KMS-11 (cell line): ENCODE measurements around the gene PLEKHA5.
"Not testable (repeated sequence)": the region's sequence is repeated elsewhere in the genome, so short reads cannot be mapped to it uniquely, and the experiment has no call there.

Experiments
- H2AFZ ChIP-seq: fragments of 200-600 bp; sonication (generic); 2 replicates; pipeline ENCODE4 v1.6.1; 2016; ENCODE audit warnings: antibody characterized with exemption, mixed run types, low read depth
- H3K27ac ChIP-seq: fragments of 200-600 bp; sonication (generic); 2 replicates; pipeline ENCODE4 v1.6.1; 2016; ENCODE audit warnings: mild to moderate bottlenecking, mixed run types
- H3K27me3 ChIP-seq: fragments of 200-600 bp; sonication (generic); 2 replicates; pipeline ENCODE4 v1.6.1; 2017; ENCODE audit warnings: mild to moderate bottlenecking, low read depth, mixed run types, moderate library complexity; ENCODE audit not compliant: insufficient read depth
- H3K36me3 ChIP-seq: fragments of 200-600 bp; sonication (generic); 2 replicates; pipeline ENCODE4 v1.6.1; 2017; ENCODE audit warnings: mild to moderate bottlenecking, mixed run types; ENCODE audit not compliant: insufficient read depth
- H3K4me1 ChIP-seq: fragments of 200-600 bp; sonication (generic); 2 replicates; pipeline ENCODE4 v1.6.1; 2016; ENCODE audit warnings: mild to moderate bottlenecking, low read depth, mixed run types; ENCODE audit not compliant: poor library complexity, severe bottlenecking
- H3K4me2 ChIP-seq: fragments of 200-600 bp; sonication (generic); 2 replicates; pipeline ENCODE4 v1.7.0; 2016; ENCODE audit warnings: mild to moderate bottlenecking, mixed run types
- H3K4me3 ChIP-seq: fragments of 200-600 bp; sonication (generic); IDR thresholded peaks from 2 replicates; pipeline ENCODE4 v1.6.1; 2017; ENCODE audit warnings: low read depth, low read length, mixed read lengths; ENCODE audit not compliant: insufficient read depth
- H3K79me2 ChIP-seq: fragments of 200-600 bp; sonication (generic); 2 replicates; pipeline ENCODE4 v1.6.1; 2016; ENCODE audit warnings: low read depth, mixed run types; ENCODE audit not compliant: insufficient read depth
- H3K9ac ChIP-seq: fragments of 200-600 bp; sonication (generic); 2 replicates; pipeline ENCODE4 v1.6.1; 2016; ENCODE audit warnings: mild to moderate bottlenecking, mixed run types
- H4K20me1 ChIP-seq: fragments of 200-600 bp; sonication (generic); 2 replicates; pipeline ENCODE4 v1.6.1; 2016; ENCODE audit warnings: mild to moderate bottlenecking, mixed run types; ENCODE audit not compliant: insufficient read depth
- CTCF ChIP-seq: fragments of 200-600 bp; sonication (generic); conservative IDR thresholded peaks from 2 replicates; pipeline ENCODE4 v1.6.1; 2017; ENCODE audit warnings: low read depth, mild to moderate bottlenecking, antibody characterized with exemption, low read length, moderate library complexity, mixed read lengths

Gene PLEKHA5

GRCh38 chr12:19323805-19324204, 194.3 kb downstream of the PLEKHA5 start:
- Histone ChIP-seq H3K9ac (no peak overlapping the region), H3K27me3 (no peaks in the 10 kb centered on the region), H4K20me1 (no peaks in the 10 kb centered on the region), H3K27ac (no peak overlapping the region), H3K36me3 (no peaks in the 10 kb centered on the region), H3K4me3 (no peak overlapping the region), H3K4me1 (no peaks in the 10 kb centered on the region), H3K4me2 (no peak overlapping the region), H3K79me2 (no peaks in the 10 kb centered on the region), H2AFZ (no peak overlapping the region)
- TF ChIP-seq CTCF = no peak

- H3K9ac ChIP-seq = no peak overlapping the region
- no peaks in the 10 kb centered on the region for H3K27me3 ChIP-seq
- no peaks in the 10 kb centered on the region for H3K79me2 ChIP-seq
- H3K4me1 ChIP-seq = no peaks in the 10 kb centered on the region
- no peak overlapping the region for H3K4me3 ChIP-seq
- H3K36me3 ChIP-seq = no peaks in the 10 kb centered on the region
- TF ChIP-seq CTCF = no peak
- H3K27ac ChIP-seq = no peak overlapping the region
- no peaks in the 10 kb centered on the region for H4K20me1 ChIP-seq
- no peak overlapping the region for H3K4me2 ChIP-seq
- H2AFZ ChIP-seq = no peak overlapping the region
Measured at GRCh38 chr12:19326102-19326501, 196.6 kb downstream of the PLEKHA5 start.

DNA sequence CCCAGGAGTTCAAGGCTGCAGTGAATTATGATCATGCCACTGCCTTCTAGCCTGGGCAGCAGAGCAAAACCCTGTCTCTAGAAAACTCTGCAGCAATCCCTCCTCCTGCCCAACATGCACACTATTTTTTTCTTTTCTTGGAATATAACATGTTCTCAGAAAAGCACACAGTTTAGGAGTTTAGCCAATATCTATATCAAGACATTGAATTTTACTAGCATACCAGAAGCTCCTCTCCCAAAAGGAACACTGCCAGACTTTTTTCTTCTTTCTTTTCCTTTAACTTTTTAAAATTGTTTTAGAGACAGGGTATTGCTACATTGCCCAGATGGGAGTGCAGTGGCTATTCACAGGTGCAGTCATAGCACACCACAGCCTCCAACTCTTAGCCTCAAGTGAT, 202.7 kb downstream of the PLEKHA5 start:
- Histone ChIP-seq H3K4me2 (no peak overlapping the region), H3K27me3 (no peaks in the 10 kb centered on the region), H3K9ac (no peak overlapping the region), H4K20me1 (no peaks in the 10 kb centered on the region), H3K27ac (no peak overlapping the region), H3K36me3 (no peaks in the 10 kb centered on the region), H2AFZ (no peak overlapping the region), H3K79me2 (no peaks in the 10 kb centered on the region), H3K4me3 (no peak overlapping the region), H3K4me1 (no peaks in the 10 kb centered on the region)
- TF ChIP-seq CTCF = no peak

GRCh38 chr12:19338405-19338804, 208.9 kb downstream of the PLEKHA5 start:
- Histone ChIP-seq H4K20me1 (no peaks in the 10 kb centered on the region), H3K27ac (no peak overlapping the region), H3K79me2 (no peaks in the 10 kb centered on the region), H3K27me3 (no peaks in the 10 kb centered on the region), H3K4me1 (no peaks in the 10 kb centered on the region), H3K9ac (no peak overlapping the region), H3K4me2 (no peak overlapping the region), H3K4me3 (no peak overlapping the region), H2AFZ (no peak overlapping the region), H3K36me3 (no peaks in the 10 kb centered on the region)
- TF ChIP-seq CTCF = no peak

GRCh38 chr12:19350850-19351249, 221.3 kb downstream of the PLEKHA5 start:
- H3K4me2 ChIP-seq = not testable (repeated sequence)

More at GRCh38 chr12:19350850-19351249, 221.3 kb downstream of the PLEKHA5 start:
- H3K36me3 ChIP-seq, H3K79me2 ChIP-seq, H3K9ac ChIP-seq, H3K4me1 ChIP-seq, H4K20me1 ChIP-seq, H3K27ac ChIP-seq, H2AFZ ChIP-seq, H3K4me3 ChIP-seq, H3K27me3 ChIP-seq: not testable (repeated sequence)
